Measurements from ENCODE around the gene DDX24. TPM values are rescaled to one million over a fixed set of nuclear protein-coding genes. Genes with fewer than 3 reads are reported as not detected.

Gene DDX24
- total and polyA plus RNA-seq, 2 of the 8 experiments (the other 6 are each of a cell fraction or from before 2014, with no cell fraction given): 89.0 to 201 TPM

DNA sequence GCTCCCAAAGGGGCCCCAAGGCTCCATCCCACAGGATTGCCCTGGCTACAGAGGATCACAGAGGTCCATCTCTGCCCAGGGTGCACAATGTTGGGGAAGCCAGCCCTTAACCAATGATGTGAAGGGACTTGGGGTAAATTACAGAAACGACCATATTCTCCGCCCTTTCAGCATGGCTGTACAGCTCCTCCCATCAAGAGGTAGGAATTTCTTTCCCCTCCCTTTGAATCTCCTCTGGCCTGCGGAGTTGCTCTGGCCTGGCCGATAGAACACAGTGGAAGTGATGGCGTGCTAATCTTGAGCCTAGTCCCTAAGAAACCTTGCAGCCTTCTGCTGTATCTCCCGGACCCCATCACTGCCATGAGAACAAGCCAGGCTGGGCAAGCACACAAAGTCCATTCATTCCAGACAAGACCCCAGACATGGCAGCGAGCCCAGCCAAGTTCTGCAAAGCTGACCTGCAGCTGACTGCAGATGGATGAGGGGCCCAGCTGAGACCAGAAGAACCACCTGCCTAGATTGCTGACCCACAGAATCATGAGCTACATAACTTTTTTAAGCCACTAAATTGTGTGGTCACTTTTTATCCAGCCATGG lies 22.6 kb upstream of the DDX24 start:
- Histone ChIP-seq H3K27me3 (replicated peaks in 1 of 4; ENCODE audit: control insufficient read depth in 3 of 4, extremely low read depth in 1 of 4, insufficient read depth in 3 of 4, low read length in 3 of 4) (no peaks in the 10 kb centered on the region), H3K18ac (ENCODE audit: extremely low read depth, low read length) (no peak overlapping the region), H2BK5ac (ENCODE audit: low read depth, low read length) (no peak overlapping the region), H2BK20ac (ENCODE audit: low read length) (no peak overlapping the region), H3K23ac (ENCODE audit: insufficient read length) (no peak overlapping the region), H3K14ac (ENCODE audit: insufficient read length) (no peak overlapping the region), H3K9ac (replicated peaks in 1 of 4; ENCODE audit: extremely low read depth in 1 of 4, low read depth in 3 of 4, low read length in 3 of 4) (no peak overlapping the region), H3K4ac (replicated peaks; ENCODE audit: insufficient read length, low read depth, low read length) (no peak overlapping the region), H2BK15ac (ENCODE audit: low read length) (no peak overlapping the region), H4K8ac (ENCODE audit: extremely low read depth, insufficient read depth, low read length) (no peak overlapping the region), H3K9me3 (ENCODE audit: insufficient read depth in 2 of 2, low read depth in 1 of 2, low read length in 1 of 2) (no peaks in the 10 kb centered on the region), H3K79me2 (ENCODE audit: control insufficient read depth in 1 of 2, insufficient read depth in 2 of 2, low read length in 2 of 2) (no peaks in the 10 kb centered on the region), H4K91ac (replicated peaks; ENCODE audit: insufficient read length, low read length) (no peak overlapping the region), H2AFZ (ENCODE audit: low read length) (no peak overlapping the region), H3K56ac (replicated peaks; ENCODE audit: insufficient read length, low read depth, low read length) (no peak overlapping the region), H3K4me1 (replicated peaks in 1 of 4; ENCODE audit: control insufficient read depth in 3 of 4, insufficient read depth in 4 of 4, low read length in 3 of 4) (no peaks in the 10 kb centered on the region), H3K79me1 (ENCODE audit: low read depth, low read length) (no peaks in the 10 kb centered on the region), H3K27ac (ENCODE audit: low read depth, low read length) (no peak overlapping the region), H3K23me2 (ENCODE audit: low read depth, low read length) (no peaks in the 10 kb centered on the region), H2BK120ac (replicated peaks; ENCODE audit: low read depth, low read length) (no peak overlapping the region), H3K4me2 (ENCODE audit: insufficient read depth in 1 of 2, low read depth in 2 of 2, low read length in 2 of 2) (no peak overlapping the region), H2BK12ac (ENCODE audit: low read depth, low read length) (no peak overlapping the region), H3K36me3 (ENCODE audit: control insufficient read depth in 2 of 4, insufficient read depth in 4 of 4, low read length in 3 of 4) (no peaks in the 10 kb centered on the region), H4K5ac (ENCODE audit: insufficient read length, low read depth, low read length) (no peak overlapping the region), H3K4me3 (ENCODE audit: extremely low read depth in 1 of 4, insufficient read depth in 2 of 4, low read depth in 3 of 4, low read length in 4 of 4) (no peak overlapping the region), H2AK5ac (ENCODE audit: low read depth, low read length) (no peak overlapping the region), H4K20me1 (replicated peaks in 1 of 2; ENCODE audit: control insufficient read depth in 1 of 2, insufficient read depth in 2 of 2, low read length in 2 of 2) (no peaks in the 10 kb centered on the region)
- ChIA-PET CTCF (ENCODE audit: partially characterized antibody) (interaction anchor here (0.9 to 2.3 kb wide), 9 partner anchors 10 to 94 kb away, joined by 3 to 8 read pairs (median 4); no protein-coding TSS in a partner anchor), POLR2A (ENCODE audit: partially characterized antibody) (no interaction called here)
- WGBS, 2 experiments (ENCODE audit: extremely low coverage in 1 of 2, insufficient coverage in 1 of 2, insufficient read length in 1 of 2, insufficient replicate concordance in 2 of 2, low coverage in 1 of 2, low lambda C conversion rate in 2 of 2, missing lambda C conversion rate in 1 of 2): 86% methylated on average over 7 of the region's 7 CpGs; no CpG with 5 or more reads in 1 of the 2 experiments
- DNase-seq (ENCODE audit: low read depth in 1 of 2, low spot score in 2 of 2) (no peak), FAIRE-seq (no peak)
- TF ChIP-seq GABPA (IDR thresholded peaks at IDR 0.05; ENCODE audit: borderline replicate concordance, insufficient read depth, low read length) (no peak), TBP (IDR thresholded peaks at IDR 0.05; ENCODE audit: low read depth, low read length) (no peak), ZNF274 (IDR thresholded peaks at IDR 0.05; ENCODE audit: borderline replicate concordance, extremely low read depth, low read length) (no peak), EZH2 (IDR thresholded peaks at IDR 0.05; ENCODE audit: low read depth, low read length, severe bottlenecking) (no peak), SRF (IDR thresholded peaks at IDR 0.05; ENCODE audit: low read depth, low read length) (no peak), JUND (IDR thresholded peaks at IDR 0.05; ENCODE audit: low read length) (no peak), ATF3 (IDR thresholded peaks at IDR 0.05; ENCODE audit: insufficient read depth, low read depth, low read length) (no peak), SP4 (IDR thresholded peaks at IDR 0.05; ENCODE audit: low read length) (no peak), CBX5 (IDR thresholded peaks at IDR 0.05; ENCODE audit: low read depth, low read length) (no peak), NRF1 (IDR thresholded peaks at IDR 0.05; ENCODE audit: low read depth, low read length) (no peak), TAF7 (optimal IDR thresholded peaks at IDR 0.05; ENCODE audit: borderline replicate concordance, low read depth, low read length) (no peak), HDAC2 (IDR thresholded peaks at IDR 0.05; ENCODE audit: borderline replicate concordance in 1 of 2, low read depth in 2 of 2, low read length in 2 of 2) (no peak)
